NB4 (cell line): ENCODE measurements around the gene PLTP.

Experiments
- MYC ChIP-seq: IDR thresholded peaks from 2 replicates; pipeline ENCODE4 v1.6.1; 2011; ENCODE audit warnings: low read depth, low read length
- POLR2A ChIP-seq: IDR thresholded peaks from 2 replicates; pipeline ENCODE4 v1.6.1; 2011; ENCODE audit warnings: mild to moderate bottlenecking; ENCODE audit not compliant: insufficient read length; ENCODE audit errors: extremely low read depth
- TF ChIP-seq, protein P1 (sequence below): IDR thresholded peaks from one replicate; pipeline ENCODE4 v1.5.1; 2012; ENCODE audit warnings: low read depth, low read length
- TF ChIP-seq, protein P2 (sequence below): IDR thresholded peaks from 2 replicates; pipeline ENCODE4 v1.6.1; 2011; ENCODE audit warnings: low read depth, low read length

DNA sequence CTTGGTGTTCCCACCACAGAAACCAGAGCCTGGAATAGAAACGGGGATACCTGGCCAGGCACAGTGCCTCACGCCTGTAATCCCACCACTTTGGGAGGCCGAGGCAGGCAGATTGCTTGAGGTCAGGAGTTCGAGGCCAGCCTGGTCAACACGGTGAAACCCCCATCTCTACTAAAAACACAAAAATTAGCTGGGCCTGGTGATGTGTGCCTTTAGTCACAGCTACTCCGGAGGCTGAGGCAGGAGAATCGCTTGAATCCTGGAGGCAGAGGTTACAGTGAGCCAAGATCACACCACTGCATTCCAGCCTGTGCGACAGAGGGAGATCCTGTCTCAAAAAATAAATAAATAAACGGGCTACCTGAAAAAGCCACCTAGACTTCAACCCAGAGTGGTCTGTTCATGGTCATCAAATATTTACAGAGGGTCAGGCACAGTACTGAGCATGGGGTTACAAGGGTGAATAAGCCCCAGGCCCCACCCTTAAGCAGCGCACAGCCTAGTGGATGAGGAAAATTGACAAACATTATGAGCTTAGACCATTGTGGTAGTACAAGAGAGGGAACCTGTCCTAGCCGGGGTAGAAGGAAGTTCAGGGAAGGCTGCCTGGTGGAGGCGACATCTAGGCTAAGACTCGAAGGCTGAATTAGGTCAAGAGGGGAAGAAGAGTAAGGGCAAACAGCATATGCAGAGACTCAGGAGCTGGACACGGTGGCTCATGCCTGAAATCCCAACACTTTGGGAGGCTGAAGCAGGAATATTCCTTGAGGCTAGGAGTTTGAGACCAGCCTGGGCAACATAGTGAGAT, 15.3 kb upstream of the PLTP start:
- TF ChIP-seq, protein P1, sequence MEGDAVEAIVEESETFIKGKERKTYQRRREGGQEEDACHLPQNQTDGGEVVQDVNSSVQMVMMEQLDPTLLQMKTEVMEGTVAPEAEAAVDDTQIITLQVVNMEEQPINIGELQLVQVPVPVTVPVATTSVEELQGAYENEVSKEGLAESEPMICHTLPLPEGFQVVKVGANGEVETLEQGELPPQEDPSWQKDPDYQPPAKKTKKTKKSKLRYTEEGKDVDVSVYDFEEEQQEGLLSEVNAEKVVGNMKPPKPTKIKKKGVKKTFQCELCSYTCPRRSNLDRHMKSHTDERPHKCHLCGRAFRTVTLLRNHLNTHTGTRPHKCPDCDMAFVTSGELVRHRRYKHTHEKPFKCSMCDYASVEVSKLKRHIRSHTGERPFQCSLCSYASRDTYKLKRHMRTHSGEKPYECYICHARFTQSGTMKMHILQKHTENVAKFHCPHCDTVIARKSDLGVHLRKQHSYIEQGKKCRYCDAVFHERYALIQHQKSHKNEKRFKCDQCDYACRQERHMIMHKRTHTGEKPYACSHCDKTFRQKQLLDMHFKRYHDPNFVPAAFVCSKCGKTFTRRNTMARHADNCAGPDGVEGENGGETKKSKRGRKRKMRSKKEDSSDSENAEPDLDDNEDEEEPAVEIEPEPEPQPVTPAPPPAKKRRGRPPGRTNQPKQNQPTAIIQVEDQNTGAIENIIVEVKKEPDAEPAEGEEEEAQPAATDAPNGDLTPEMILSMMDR = no peak
- TF ChIP-seq POLR2A (no peak), MYC (no peak)
- TF ChIP-seq, protein P2, sequence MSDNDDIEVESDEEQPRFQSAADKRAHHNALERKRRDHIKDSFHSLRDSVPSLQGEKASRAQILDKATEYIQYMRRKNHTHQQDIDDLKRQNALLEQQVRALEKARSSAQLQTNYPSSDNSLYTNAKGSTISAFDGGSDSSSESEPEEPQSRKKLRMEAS = no peak
